ENCODE results near the gene TMEM131.
A peak's percentile ranks its signal among the peaks of the same experiment; 100 is the strongest.

Gene TMEM131

DNA sequence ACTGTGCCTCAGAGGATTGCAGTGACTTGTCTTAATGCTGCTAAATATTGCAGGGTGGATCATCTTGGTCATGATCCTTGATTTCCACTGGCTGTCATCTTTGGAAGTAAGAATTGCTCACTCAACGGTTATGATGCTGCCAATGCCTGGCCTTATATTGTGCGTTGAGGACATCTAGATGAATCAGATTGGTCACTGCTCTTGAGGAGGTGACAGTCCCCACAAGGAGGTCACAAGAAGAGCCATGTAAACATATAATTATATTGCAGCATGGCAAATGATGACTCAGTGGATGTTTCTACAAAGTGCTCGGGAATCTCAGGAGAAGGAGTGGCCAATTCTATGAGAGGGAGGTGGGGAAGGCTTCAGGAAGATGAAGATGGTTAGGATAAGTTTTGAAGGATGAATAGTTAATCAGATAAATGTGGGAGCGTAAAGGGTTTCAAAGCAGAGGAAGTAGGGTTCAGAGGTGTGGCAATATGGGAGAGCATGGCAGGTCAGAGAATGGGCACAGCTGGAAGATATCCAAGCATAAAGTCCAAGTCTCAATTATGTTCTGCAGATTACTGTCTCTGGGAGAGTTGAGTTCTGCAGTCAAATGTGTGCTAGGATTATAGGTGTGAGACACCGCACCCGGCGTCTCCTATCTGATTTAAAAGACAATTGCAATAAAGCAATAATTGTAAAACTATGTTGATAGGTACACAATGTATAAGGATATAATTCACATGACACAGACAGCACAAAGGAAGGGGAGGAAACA is 21.3 kb upstream of the TMEM131 start:
- DNase-seq: no peak

- DNase-seq: no peak
These were observed 19.9 kb upstream of the TMEM131 start for GRCh38 chr2:98015671-98016070.

DNA sequence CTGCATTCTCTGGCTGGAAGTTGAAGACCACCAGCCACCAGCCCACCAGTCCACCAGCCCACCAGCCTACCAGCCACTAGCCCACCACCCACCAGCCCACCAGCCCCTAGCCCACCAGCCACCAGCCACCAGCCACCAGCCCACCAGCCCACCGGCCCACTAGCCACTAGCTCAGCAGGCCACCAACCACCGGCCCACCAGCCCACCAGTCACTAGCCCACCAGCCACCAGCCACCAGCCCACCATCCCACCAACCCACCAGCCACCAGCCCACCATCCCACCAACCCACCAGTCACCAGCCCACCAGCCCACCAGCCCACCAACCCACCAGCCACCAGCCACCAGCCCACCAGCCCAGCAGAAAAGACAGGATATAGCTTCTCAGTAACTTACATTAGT is 18.6 kb upstream of the TMEM131 start:
- DNase-seq: no peak

- peak; percentile 1 for DNase-seq
These were observed 17.8 kb upstream of the TMEM131 start for GRCh38 chr2:98013407-98014042.

DNA sequence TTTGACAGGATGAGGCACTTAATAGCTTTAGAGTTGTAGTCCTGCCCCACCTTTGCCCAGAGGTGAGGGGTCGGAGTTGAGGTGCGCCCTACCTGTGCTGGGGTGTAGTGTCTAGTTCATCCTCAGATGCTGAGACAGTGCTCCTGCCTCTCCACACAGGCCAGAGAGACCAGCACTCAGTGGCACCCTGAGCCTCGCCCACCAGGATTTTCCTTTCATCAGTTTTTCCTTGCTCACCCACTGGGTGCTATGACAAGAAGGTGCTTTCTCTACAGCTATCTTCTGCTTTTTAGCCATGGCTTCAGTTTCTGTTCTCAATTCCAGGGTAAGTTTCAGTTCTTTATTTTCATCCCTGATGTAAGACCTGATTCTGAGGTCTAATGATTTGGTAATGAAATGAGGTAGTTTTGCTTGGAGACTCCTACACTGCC is 16.8 kb upstream of the TMEM131 start:
- DNase-seq: peak; percentile 37

DNA sequence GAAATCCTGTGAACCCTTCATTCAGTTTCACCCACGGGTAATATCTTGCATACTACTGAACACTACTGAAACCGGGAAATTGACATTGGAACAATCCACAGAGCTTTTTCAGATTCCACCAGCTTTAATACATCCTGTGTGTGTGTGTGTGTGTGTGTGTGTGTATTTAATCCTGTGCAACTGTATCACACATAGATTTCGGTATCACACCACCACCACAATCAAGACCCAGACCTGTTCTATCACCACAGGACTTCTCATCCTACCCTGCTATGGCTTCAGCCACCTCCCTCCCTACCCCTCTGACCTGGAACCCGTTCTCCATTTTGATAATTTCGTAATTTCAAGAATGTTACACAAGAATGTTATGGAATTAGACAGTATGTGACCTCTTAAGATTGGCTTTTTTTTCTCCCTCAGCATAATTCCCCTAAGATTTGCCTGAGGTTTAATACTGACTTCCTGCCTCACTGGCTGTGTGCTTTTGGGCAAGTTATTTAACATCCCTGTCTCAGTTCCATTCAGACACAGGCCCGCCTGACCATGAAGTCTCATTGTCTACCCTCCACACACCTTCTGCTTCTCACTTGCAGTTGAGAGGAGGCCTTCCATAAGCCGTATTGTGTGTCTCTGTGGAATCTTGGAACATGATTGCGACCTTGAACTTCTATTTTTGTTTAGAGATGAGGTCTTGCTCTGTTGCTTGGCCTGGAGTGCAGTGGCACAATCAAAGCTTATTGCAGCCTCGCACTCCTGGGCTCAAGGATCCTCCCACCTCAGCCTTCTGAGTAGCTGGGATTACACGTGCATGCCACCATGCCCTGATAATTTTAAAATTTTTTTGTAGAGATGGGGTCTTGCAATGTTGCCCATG is 14.4 kb upstream of the TMEM131 start:
- no peak for DNase-seq

GRCh38 chr2:98008415-98008814 is 12.7 kb upstream of the TMEM131 start:
- no peak for DNase-seq

DNA sequence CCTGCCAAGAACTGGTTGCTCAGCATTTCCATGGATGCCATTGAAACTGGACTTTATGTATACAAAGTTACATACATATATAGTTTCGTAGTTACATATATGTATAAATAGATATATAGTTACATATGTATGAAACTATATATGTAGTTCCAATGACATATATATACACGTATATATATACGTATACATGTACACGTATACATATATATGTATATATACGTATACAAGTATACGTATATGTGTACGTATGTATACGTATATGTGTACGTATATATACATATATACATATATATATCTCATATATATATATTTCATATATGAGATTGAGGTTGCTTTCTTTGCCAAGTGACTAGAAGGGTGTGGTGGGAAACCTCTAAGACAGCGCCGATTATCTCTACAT is 10.6 kb upstream of the TMEM131 start:
- no peak for DNase-seq

DNA sequence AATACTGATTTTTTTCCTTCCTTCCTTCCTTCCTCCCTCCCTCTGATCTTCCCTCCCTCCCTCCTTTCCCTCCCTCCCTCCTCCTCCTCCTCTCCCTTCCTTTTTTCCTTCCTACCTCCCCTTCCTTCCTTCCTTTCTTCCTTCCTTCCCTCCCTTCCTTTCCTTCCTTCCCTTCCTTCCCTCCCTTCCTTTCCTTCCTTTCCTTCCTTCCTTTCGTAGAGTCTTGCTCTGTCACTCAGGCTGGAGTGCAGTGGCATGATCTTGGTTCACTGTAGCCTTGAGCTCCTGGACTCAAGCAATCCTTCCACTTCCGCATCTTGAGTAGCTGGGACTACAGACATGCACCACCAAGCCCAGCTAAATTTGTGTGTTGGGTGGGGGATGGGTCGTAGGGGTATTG is 8.9 kb upstream of the TMEM131 start:
- DNase-seq: no peak

- no peak for DNase-seq
These were observed 8.3 kb upstream of the TMEM131 start for GRCh38 chr2:98004047-98004446.

DNA sequence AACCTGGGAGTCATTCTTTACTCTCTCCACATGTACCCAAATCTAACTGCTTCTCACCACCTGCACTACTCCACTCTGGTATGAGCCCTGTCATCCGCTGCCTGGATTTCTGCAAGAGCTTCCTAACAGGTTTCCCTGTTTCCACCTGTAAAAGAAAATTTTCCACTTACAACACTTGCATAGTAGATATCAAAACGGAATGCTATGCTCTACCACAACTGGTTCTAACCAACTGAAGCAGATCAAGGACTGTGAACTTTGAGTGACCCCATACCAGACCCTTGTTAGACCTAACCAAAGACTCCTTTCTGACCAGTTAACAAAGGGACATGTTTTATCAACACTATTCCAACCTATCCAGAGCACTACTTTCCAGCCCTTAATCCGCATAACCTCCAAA is 3.8 kb upstream of the TMEM131 start:
- no peak for DNase-seq

GRCh38 chr2:97998431-97999005 is 2.8 kb upstream of the TMEM131 start:
- no peak for DNase-seq

DNA sequence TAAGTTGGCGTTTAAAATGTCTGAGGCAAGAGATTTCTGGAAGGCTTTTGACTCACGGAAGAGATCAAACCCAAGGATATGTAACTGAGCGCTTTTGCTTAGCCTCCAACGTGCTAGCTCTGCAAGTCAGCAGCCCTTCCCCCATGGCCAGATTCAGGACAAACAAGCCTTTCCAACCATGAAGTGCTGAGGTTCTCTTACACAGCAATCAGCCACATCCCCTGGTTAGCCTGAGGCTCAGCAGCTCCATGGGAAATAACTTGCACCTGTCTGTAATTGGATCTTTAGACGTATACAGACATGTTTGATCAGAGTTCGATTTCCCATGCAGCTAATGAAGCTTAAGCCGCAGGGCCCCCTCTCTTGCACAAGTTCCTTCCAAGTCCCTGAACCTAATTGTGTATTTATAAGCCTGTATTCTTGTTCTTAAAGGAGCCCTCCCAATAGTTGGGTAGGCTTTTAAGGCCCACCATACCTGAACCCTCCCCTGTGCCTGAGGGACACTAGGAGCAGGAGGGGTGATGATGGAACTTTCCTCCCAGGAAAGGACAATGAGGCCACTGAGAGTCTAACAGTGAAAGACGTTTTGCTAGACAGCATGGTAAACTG is 2.1 kb upstream of the TMEM131 start:
- no peak for DNase-seq

DNA sequence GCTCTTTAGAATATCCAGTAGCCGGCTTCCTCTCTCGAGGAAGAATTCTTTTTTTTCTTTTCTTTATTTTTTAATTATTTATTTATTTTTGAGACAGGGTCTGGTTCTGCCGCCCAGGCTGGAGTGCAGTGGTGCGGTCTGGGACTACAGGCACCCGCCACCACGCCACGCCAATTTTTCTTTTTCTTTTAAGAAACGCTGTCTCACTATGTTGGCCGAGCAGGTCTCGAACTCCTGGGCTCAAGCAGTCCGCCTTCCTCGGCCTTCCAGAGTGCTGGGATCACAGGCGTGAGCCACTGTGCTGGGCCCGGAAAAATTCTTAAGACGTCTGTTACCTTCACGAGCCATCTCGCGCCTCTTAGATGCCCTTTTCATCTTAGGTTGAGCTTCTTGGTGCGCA is 931 bp upstream of the TMEM131 start:
- no peak for DNase-seq

GRCh38 chr2:97995026-97995733 is 568 bp downstream of the TMEM131 start:
- DNase-seq: peak; percentile 49

DNA sequence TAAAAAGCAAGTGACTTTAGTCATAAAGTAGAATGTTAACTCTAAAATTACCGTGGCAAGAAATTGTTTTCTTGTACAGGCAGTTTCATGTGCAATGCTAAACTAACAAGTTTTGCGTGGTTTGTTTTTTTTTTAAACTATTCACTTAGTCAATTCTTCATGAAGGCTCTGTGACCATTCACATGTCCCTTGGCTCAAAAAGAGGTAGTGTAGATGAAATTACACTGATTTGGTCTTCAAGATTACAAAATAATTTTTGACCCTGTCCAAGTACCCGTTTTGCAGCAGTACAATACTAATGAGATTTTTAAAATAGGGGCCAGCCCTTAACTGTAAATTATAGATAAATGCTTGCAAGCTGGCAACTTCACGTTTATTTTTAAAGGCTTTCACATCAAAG is 1.3 kb downstream of the TMEM131 start:
- DNase-seq: no peak

- DNase-seq: no peak
These were observed 1.8 kb downstream of the TMEM131 start for GRCh38 chr2:97993926-97994325.

DNA sequence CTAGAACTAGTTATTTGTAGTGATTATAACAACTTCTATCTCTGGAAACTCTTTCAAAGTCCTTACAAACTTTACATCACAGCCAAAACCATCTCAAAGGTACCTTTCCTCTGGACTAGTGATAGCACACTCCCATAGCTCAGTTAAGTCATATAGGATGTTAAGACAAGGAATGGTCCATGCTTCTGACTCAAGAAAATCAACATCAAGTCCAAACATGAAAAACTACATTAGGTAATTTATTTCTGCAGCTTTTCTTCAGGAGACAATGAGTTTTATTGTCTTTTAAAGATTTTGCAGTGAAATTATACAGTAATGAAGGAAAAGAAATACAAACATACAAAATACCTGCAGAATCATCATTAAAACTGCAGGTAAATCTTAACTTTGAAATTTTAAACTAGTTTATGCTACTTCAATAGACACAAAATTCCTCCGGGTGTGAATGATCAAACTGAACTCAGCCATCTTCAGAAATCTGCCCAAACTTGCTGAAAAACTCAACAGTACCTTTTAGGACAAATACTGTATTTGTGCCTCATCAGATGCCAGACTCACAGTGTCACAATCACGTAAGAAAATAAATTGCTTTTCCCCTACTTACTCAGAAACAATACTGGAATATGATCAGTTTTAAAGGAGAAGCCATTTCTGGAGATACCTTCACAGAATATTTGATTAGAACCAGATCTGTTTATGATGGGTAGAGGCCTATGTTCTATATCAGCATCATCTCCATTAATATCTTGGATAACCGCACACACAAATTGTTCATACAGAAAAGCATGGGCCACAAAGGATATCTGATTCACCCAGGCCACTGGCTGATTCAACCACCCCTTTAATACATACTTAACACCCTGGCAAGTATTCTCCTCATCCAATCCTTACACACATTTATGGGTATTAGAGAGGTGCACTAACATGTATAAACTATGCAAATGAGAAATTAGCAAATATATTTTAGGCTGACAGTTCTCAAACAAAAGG is 2.6 kb downstream of the TMEM131 start:
- DNase-seq: no peak

GRCh38 chr2:97991081-97991856 is 4.5 kb downstream of the TMEM131 start:
- DNase-seq: no peak

DNA sequence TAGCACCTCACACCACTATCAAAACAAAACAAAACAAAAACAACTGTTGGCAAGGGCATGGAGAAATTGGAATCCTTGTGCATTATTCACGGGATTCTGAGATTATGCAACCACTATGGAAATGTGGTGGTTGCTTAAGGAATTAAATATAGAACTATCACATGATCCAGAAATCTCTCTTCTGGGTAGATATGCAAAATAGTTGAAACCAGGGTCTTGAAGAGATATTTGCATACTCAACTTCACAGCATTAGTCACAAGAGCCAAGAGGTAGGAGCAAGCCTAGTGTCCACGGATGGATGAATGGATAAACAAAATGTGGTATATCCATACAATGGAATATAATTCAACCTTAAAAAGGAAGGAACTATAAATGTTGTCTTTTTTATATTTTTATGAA is 7.0 kb downstream of the TMEM131 start:
- no peak for DNase-seq

Data from stimulated activated naive CD4-positive, alpha-beta T cell treated with Interleukin-2 at 50 U/mL for 16 hours (primary cell).